K562 (cell line): ENCODE data around the gene FOXN1.

Experiments
- BRF1 ChIP-seq: IDR thresholded peaks from 3 replicates; pipeline ENCODE4 v1.6.1; 2011; ENCODE audit warnings: borderline replicate concordance, mild to moderate bottlenecking; ENCODE audit not compliant: insufficient read length; ENCODE audit errors: extremely low read depth
- CTCF ChIP-seq, 3 experiments: IDR thresholded peaks in 2 of 3; conservative IDR thresholded peaks in 1 of 3; 2 replicates each; pipeline ENCODE4 v1.5.1; 2011 to 2012; ENCODE audit warnings: low read length in 3 of 3, mild to moderate bottlenecking in 3 of 3, control low read depth in 2 of 3, improper control_type of control experiment in 1 of 3, inconsistent platforms in 1 of 3, low read depth in 1 of 3, mixed read lengths in 1 of 3, moderate library complexity in 1 of 3; ENCODE audit not compliant: insufficient read depth in 2 of 3
- ELF4 ChIP-seq: fragments of 450-650 bp; formaldehyde crosslinking; IDR thresholded peaks from 2 replicates; pipeline ENCODE4 v1.4.0; 2022; ENCODE audit warnings: missing genetic modification characterization
- ETV1 ChIP-seq: fragments of 450-650 bp; conservative IDR thresholded peaks from 2 replicates; pipeline ENCODE4 v1.6.1; 2016; ENCODE audit warnings: missing genetic modification characterization, control low read depth, low read depth, missing compliant biosample characterization
- FOXA1 ChIP-seq: fragments of 450-650 bp; IDR thresholded peaks from 2 replicates; pipeline ENCODE4 v1.6.1; 2016; ENCODE audit warnings: mild to moderate bottlenecking, borderline replicate concordance
- MAX ChIP-seq: sonication (generic); formaldehyde crosslinking; IDR thresholded peaks from 2 replicates; pipeline ENCODE4 v1.9.0; 2022; ENCODE audit warnings: mild to moderate bottlenecking, missing genetic modification reagents
- NR2C2 ChIP-seq, 2 experiments: fragments of 200-800 bp in 1 of 2; sonication (Bioruptor generic) in 1 of 2; sonication (generic) in 1 of 2; formaldehyde crosslinking in 1 of 2; IDR thresholded peaks; 2 replicates each; pipeline versions ENCODE4 v1.6.1 to v1.8.0; 2016 to 2022; ENCODE audit warnings: mild to moderate bottlenecking in 1 of 2, missing compliant biosample characterization in 1 of 2, missing genetic modification characterization in 1 of 2, missing genetic modification reagents in 1 of 2
- NR2F6 ChIP-seq: fragments of 450-650 bp; formaldehyde crosslinking; IDR thresholded peaks from 2 replicates; pipeline ENCODE4 v1.4.0; 2020; ENCODE audit warnings: mild to moderate bottlenecking
- PCBP1 ChIP-seq: fragments of 200-400 bp; formaldehyde crosslinking; IDR thresholded peaks from 2 replicates; pipeline ENCODE4 v1.6.1; 2018; ENCODE audit warnings: mild to moderate bottlenecking, low read depth, low read length; ENCODE audit not compliant: poor library complexity, severe bottlenecking
- POLR2A ChIP-seq: fragments of 450-650 bp; conservative IDR thresholded peaks from 2 replicates; pipeline ENCODE4 v1.6.1; 2016
- TAF1 ChIP-seq: IDR thresholded peaks from 2 replicates; pipeline ENCODE4 v1.6.1; 2011; ENCODE audit warnings: mild to moderate bottlenecking, low read length, moderate library complexity; ENCODE audit not compliant: insufficient read depth, control insufficient read depth, severe bottlenecking; ENCODE audit errors: extremely low read depth
- TRIM24 ChIP-seq, 2 experiments: fragments of 450-650 bp; IDR thresholded peaks; 2 replicates each; pipeline ENCODE4 v1.6.1; 2016
- ZNF253 ChIP-seq: fragments of 250-450 bp; sonication (Bioruptor Pico); conservative IDR thresholded peaks from 2 replicates; pipeline ENCODE4 v1.6.1; 2021; ENCODE audit warnings: mild to moderate bottlenecking

DNA sequence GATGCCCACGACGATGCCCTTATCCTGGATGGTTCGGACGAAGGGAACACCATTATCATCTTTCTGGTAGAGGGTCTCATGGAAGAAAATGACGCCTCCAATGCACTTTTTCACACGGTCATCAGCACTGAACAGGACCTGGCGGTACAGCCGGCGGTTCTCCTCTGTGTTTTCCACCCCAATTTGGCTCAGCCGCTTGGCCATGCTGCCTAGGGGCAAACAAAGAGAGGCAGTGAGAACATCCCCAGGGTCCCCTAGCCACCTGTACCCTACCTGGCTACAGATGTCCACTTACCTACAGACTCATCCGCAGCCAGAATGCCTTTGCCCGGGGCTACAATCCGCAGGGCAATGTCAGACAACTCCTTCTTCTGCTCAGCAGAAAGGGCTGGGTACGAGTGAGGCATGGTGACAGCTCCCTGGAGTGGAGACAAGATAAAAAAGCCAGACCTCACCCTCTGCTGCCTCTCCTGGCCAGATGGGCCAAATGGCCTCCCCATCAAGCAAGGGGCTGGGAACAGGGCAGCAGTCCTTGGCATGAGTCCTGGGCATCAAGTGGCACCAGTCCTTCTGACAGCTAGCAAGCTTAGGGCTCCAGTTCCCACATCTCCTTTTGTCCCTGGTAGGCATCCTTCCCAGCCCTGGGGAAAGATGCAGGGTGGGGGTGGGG, 69.1 kb downstream of the FOXN1 start:
- no peak for TF ChIP-seq ELF4 (CRISPR knock-in tag)
- no peak for TF ChIP-seq MAX (CRISPR knock-in tag)
- TF ChIP-seq BRF1 = no peak
- no peak for TF ChIP-seq POLR2A
- no peak for TF ChIP-seq TAF1
- TF ChIP-seq NR2C2 (CRISPR knock-in tag; IDR thresholded peaks at IDR 0.05) = no peak
- no peak for TF ChIP-seq NR2C2 (tag; IDR thresholded peaks at IDR 0.05)
- no peak for TF ChIP-seq NR2F6
- TF ChIP-seq FOXA1 = no peak
- no peak for TF ChIP-seq TRIM24 (IDR thresholded peaks at IDR 0.05)
- TF ChIP-seq ETV1 (tag) = no peak
- TF ChIP-seq PCBP1 = no peak
- peak; percentile 33 to 52 (median 40); a peak in 5 of 6 replicates for TF ChIP-seq CTCF (IDR thresholded peaks at IDR 0.05 in 2 of 3, conservative IDR thresholded peaks at IDR 0.05 in 1 of 3; ENCODE audit: insufficient read depth in 2 of 3, low read depth in 1 of 3, low read length in 3 of 3)
- no peak for TF ChIP-seq ZNF253 (CRISPR knock-in tag)
